Stomach (tissue), 9 donors: ENCODE data around the gene PCF11. TPM values are rescaled to one million over a fixed set of nuclear protein-coding genes. Genes with fewer than 3 reads are reported as not detected.
A peak's percentile ranks its signal among the peaks of the same experiment; 100 is the strongest.

Source experiments
- DNase-seq, 2 donors: peaks; one replicate each; pipeline versions ENCODE4 v3.0.0 to v3.0.0-alpha.2; 2013 to 2019
- H3K27ac ChIP-seq, 5 donors: fragments of 200-600 bp in 4 of 5; sonication (generic) in 4 of 5; one replicate each; pipeline ENCODE4 v1.5.1; 2013 to 2019; ENCODE audit warnings: mild to moderate bottlenecking in 1 of 5, moderate library complexity in 1 of 5
- H3K27me3 ChIP-seq, 3 donors: fragments of 200-600 bp; sonication (generic); one replicate each; pipeline ENCODE4 v1.5.1; 2017 to 2019; ENCODE audit warnings: mixed run types in 1 of 3
- H3K36me3 ChIP-seq, 4 donors: fragments of 200-600 bp; sonication (generic); 1 replicate in 3 of 4; 2 replicates in 1 of 4; pipeline ENCODE4 v1.5.1; 2016 to 2019
- H3K4me1 ChIP-seq, 4 donors: fragments of 200-600 bp; sonication (generic); one replicate each; pipeline ENCODE4 v1.5.1; 2016 to 2019
- H3K4me3 ChIP-seq, 4 donors: fragments of 200-600 bp; sonication (generic) in 3 of 4; one replicate each; pipeline ENCODE4 v1.5.1; 2016 to 2019; ENCODE audit warnings: mild to moderate bottlenecking in 1 of 4
- H3K9me3 ChIP-seq, 4 donors: fragments of 200-600 bp; sonication (generic); one replicate each; pipeline ENCODE4 v1.5.1; 2016 to 2019
- EP300 ChIP-seq: sonication (generic); formaldehyde crosslinking; IDR thresholded peaks from one replicate; pipeline ENCODE4 v1.6.1; 2017; ENCODE audit warnings: antibody characterized with exemption
- POLR2A ChIP-seq, 4 donors: fragments of 450-650 bp; IDR thresholded peaks; one replicate each; pipeline ENCODE4 v1.6.1; 2016; ENCODE audit warnings: antibody characterized with exemption in 4 of 4, control low read depth in 2 of 4, mild to moderate bottlenecking in 1 of 4, moderate library complexity in 1 of 4
- POLR2AphosphoS5 ChIP-seq, 3 donors: sonication (generic); formaldehyde crosslinking; IDR thresholded peaks; one replicate each; pipeline ENCODE4 v1.6.1; 2016; ENCODE audit warnings: antibody characterized with exemption in 3 of 3
- whole genome bisulfite sequencing, 5 donors: extraction: QIAGEN DNeasy Blood & Tissue Kit in 3 of 5; methylation state at CpG; one replicate each; pipeline versions ENCODE4 v1.1.5 to v1.1.7; 2013 to 2018; 5-methylcytosine and 5-hydroxymethylcytosine counted together
- intact Hi-C: fragments of 100-400 bp; cut with DNase I; formaldehyde crosslinking; loops from one replicate; pipeline ENCODE4 v1.15.1; 2023; ENCODE audit warnings: low total_unique reads
- polyA plus RNA-seq, 3 donors: library from polyadenylated mRNA; stranded (reverse); fragments of 200-250 nt; gene quantifications; one replicate each; pipeline ENCODE4 v1.2.3, GENCODE V29; 2013
- total RNA-seq, 5 donors: library from RNA; depleted of rRNA; stranded (reverse); fragments of >200 nt; gene quantifications; one replicate each; pipeline versions ENCODE4 v1.1.0 to v1.2.3, GENCODE V29; 2014 to 2016
- TF ChIP-seq, protein P1 (sequence below), 7 experiments: fragments of 450-650 bp in 4 of 7; fragments of 200-600 bp in 3 of 7; sonication (generic) in 3 of 7; IDR thresholded peaks; one replicate each; pipeline ENCODE4 v1.5.1; 2016 to 2019; ENCODE audit warnings: antibody characterized with exemption in 7 of 7, control low read depth in 2 of 7, mild to moderate bottlenecking in 1 of 7
- donor health status: healthy with polysubstance abuse.
- donor health status: Bipolar disorder and iron deficiency.
- donor health status: healthy.

Gene PCF11
- total and polyA plus RNA-seq, 8 donors: 10.1 to 87.2 (median 58.2) TPM

DNA sequence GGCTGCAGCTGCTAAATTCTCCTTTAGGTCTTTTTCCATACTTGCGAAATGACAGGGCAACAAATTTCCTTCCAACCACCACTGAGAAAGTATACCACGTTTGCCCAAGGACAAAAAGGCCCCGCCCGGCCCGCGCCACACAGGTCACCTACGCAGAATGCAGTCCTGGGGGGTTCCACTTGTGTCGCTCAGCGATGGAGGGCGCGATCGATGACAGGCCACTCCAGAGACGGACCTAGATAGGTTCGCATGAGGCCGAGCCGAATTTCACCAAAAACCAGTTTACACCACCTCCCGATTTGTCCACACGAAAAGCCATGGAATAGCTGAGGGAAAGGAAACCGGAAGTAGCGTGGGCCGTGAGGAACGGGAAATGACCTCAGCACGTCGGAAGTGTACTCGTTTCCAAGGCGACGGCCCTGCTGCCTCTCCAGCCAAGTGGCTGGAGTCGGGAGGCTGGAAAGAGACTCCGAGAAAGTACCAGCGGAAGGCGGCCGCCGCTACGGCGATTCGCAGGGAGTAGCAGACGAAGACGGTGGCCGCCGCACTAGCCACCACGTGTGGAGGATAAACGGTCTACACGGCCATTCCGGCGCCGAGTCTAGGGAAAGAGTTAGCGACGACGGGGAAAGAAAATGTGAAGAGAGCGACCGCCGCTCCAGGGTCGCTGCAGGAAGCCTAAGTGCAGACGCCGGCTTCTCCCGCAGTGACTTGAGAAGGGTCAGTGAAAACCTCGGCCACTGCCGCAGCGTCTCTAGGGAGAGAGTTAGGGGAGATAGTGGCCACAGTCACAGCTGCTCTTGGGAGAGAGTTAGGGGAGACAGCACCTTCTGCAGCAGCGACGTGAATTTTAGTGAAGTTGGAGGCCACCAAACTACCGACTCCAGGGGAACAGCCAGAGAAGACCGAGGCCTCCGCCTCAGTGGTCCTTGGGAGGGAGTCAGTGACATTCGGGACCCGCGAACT is 36.7 kb downstream of the PCF11 start, which contains the start of gene ANKRD42:
Gene ANKRD42 (plus strand): TSS at position 398 of the 966 bp plus-strand sequence. CDS start 959 bp downstream, outside the sequence.
- peaks cover 27 to 52% (median 41%) of the 10 kb centered on the region in 4 donors for H3K4me1 ChIP-seq
- no peaks in the 10 kb centered on the region for H3K9me3 ChIP-seq
- 0 to 1% (median 0%) methylated on average over 57 to 67 of the region's 67 CpGs for WGBS, 5 donors
- peak within 1 kb of the TSS; percentile 66 to 85 (median 75) for H3K4me3 ChIP-seq
- intact Hi-C loops: no loop called here
- peak within 1 kb of the TSS; percentile 75 to 95 (median 91) for H3K27ac ChIP-seq
- peak; percentile 92 to 99 for DNase-seq
- no peaks in the 10 kb centered on the region for H3K27me3 ChIP-seq
- TF ChIP-seq POLR2AphosphoS5 (IDR thresholded peaks at IDR 0.05) (peak; percentile 83 to 96 (median 90)), EP300 (peak; percentile 46), POLR2A (IDR thresholded peaks at IDR 0.05) (peak in 1 of 4 donors; percentile 70)
- TF ChIP-seq, protein P1, sequence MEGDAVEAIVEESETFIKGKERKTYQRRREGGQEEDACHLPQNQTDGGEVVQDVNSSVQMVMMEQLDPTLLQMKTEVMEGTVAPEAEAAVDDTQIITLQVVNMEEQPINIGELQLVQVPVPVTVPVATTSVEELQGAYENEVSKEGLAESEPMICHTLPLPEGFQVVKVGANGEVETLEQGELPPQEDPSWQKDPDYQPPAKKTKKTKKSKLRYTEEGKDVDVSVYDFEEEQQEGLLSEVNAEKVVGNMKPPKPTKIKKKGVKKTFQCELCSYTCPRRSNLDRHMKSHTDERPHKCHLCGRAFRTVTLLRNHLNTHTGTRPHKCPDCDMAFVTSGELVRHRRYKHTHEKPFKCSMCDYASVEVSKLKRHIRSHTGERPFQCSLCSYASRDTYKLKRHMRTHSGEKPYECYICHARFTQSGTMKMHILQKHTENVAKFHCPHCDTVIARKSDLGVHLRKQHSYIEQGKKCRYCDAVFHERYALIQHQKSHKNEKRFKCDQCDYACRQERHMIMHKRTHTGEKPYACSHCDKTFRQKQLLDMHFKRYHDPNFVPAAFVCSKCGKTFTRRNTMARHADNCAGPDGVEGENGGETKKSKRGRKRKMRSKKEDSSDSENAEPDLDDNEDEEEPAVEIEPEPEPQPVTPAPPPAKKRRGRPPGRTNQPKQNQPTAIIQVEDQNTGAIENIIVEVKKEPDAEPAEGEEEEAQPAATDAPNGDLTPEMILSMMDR (IDR thresholded peaks at IDR 0.05): no peak
- H3K36me3 ChIP-seq: peaks cover 26 to 38% (median 35%) of the 10 kb centered on the region in 4 donors

DNA sequence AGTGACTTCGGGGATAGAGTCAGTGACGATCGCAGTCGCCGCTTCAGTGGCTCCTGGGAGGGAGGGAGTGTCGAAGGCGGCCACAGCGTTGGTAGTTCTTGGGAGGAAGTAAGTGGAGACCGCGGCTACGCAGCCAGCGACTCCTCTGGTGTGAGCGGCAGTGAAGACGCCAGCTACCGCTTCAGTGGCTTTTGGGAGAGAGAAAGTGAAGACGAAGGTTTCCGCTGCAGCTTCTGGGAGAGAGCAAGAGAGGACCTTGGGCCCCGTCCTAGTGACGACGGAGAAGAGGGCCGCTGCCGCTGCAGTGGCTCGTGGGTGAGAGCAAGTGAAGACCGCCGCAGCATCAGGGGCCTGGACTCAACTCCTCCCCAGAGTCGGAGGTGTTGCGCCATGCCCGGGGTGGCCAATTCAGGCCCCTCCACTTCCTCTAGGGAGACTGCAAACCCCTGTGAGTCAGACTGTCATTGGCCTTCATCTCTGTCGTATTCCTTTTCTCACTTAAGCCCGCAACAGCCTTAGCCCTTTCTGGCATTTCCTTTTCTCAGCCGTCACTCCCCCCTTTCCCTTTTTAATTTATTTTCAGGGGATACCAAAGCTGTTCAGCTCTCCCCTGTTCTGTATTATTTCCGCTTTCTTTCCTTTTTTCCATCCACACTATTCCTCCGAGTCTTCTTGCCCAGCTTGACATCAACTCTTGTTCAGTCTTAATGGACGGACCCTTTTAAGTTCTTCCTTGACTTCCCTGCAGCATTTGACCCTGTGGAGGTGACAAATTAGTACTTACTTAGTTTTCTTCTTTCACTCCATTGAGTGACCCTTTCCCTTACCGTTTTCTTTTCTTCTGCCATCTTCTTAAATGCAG is 37.6 kb downstream of the PCF11 start:
- intact Hi-C loops: no loop called here
- peak in 2 of 3 donors; percentile 57 to 72 for TF ChIP-seq POLR2AphosphoS5 (IDR thresholded peaks at IDR 0.05)
- TF ChIP-seq EP300: no peak
- Histone ChIP-seq H3K9me3 (no peaks in the 10 kb centered on the region), H3K27ac (peak overlapping the region; percentile 75 to 95 (median 91)), H3K36me3 (peaks cover 18 to 34% (median 31%) of the 10 kb centered on the region in 4 donors), H3K4me1 (peaks cover 27 to 56% (median 41%) of the 10 kb centered on the region in 4 donors), H3K27me3 (no peaks in the 10 kb centered on the region), H3K4me3 (peak overlapping the region; percentile 66 to 85 (median 75))
- peak; percentile 62 to 81 for DNase-seq
- WGBS, 5 donors: 1 to 3% (median 2%) methylated on average over 33 to 35 of the region's 35 CpGs

DNA sequence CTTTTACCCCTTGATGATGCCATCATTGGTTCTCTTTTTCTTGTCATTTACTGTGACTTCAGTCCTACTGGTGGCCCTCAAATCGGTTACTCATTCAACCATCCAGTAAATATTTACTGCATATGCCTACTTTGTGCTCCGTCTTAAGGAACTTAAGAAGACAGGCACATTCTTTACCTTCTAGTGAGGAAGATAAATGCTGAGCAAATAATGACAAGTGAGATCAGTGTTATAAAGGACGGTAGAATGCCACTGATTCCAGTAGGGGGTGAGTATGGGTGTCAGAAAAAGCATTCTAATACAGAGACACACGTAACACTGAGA is 38.2 kb downstream of the PCF11 start:
- DNase-seq: peak in 1 of 2 donors; percentile 9
- Histone ChIP-seq H3K27ac (peak overlapping the region in 4 of 5 donors; percentile 90 to 95 (median 92)), H3K36me3 (peaks cover 12 to 29% (median 25%) of the 10 kb centered on the region in 4 donors), H3K9me3 (no peaks in the 10 kb centered on the region), H3K4me1 (peaks cover 27 to 60% (median 44%) of the 10 kb centered on the region in 4 donors), H3K27me3 (no peaks in the 10 kb centered on the region), H3K4me3 (peak overlapping the region; percentile 66 to 85 (median 75))
- TF ChIP-seq POLR2AphosphoS5 (IDR thresholded peaks at IDR 0.05): no peak
- TF ChIP-seq EP300: no peak
- TF ChIP-seq POLR2A (IDR thresholded peaks at IDR 0.05): no peak
- TF ChIP-seq, protein P1 (IDR thresholded peaks at IDR 0.05): no peak
- WGBS, 5 donors: 21 to 36% (median 25%) methylated on average over 4 of the region's 4 CpGs
- intact Hi-C loops: no loop called here

DNA sequence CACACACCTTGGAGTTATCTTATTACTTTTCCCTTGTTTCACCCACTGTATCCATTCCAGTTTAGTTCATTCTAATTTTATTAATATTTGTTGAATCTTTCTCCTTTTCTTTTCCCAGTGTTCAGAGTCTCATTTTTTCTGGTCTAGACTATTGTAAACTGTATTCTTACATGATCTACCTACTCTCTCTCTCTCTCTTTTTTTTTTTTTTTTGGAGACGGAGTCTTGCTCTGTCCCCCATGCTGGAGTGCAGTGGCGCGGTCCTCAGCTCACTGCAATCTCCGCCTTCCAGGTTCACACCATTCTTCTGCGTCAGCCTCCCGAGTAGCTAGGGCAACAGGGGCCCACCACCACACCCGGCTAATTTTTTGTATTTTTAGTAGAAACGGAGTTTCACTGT is 38.7 kb downstream of the PCF11 start:
- TF ChIP-seq POLR2A (IDR thresholded peaks at IDR 0.05): no peak
- TF ChIP-seq EP300: no peak
- TF ChIP-seq, protein P1 (IDR thresholded peaks at IDR 0.05): no peak
- no peak for TF ChIP-seq POLR2AphosphoS5 (IDR thresholded peaks at IDR 0.05)
- Histone ChIP-seq H3K4me1 (peaks cover 27 to 65% (median 46%) of the 10 kb centered on the region in 4 donors), H3K4me3 (peak overlapping the region in 2 of 4 donors; percentile 77 to 85), H3K27ac (peak overlapping the region in 3 of 5 donors; percentile 90 to 92 (median 91)), H3K9me3 (no peaks in the 10 kb centered on the region), H3K27me3 (no peaks in the 10 kb centered on the region), H3K36me3 (peaks cover 6 to 24% (median 20%) of the 10 kb centered on the region in 4 donors)
- intact Hi-C loops: no loop called here
- DNase-seq: no peak
- WGBS, 5 donors: 95 to 98% (median 96%) methylated on average over 8 of the region's 8 CpGs
